Stomach (tissue), 9 donors: ENCODE data around the gene RGSL1. TPM values are rescaled to one million over a fixed set of nuclear protein-coding genes. Genes with fewer than 3 reads are reported as not detected.
"Not testable (repeated sequence)": the region's sequence is repeated elsewhere in the genome, so short reads cannot be mapped to it uniquely, and the experiment has no call there.

Source experiments
- DNase-seq, 2 donors: peaks; one replicate each; pipeline versions ENCODE4 v3.0.0 to v3.0.0-alpha.2; 2013 to 2019
- H3K27ac ChIP-seq, 5 donors: fragments of 200-600 bp in 4 of 5; sonication (generic) in 4 of 5; one replicate each; pipeline ENCODE4 v1.5.1; 2013 to 2019; ENCODE audit warnings: mild to moderate bottlenecking in 1 of 5, moderate library complexity in 1 of 5
- H3K27me3 ChIP-seq, 3 donors: fragments of 200-600 bp; sonication (generic); one replicate each; pipeline ENCODE4 v1.5.1; 2017 to 2019; ENCODE audit warnings: mixed run types in 1 of 3
- H3K36me3 ChIP-seq, 4 donors: fragments of 200-600 bp; sonication (generic); 1 replicate in 3 of 4; 2 replicates in 1 of 4; pipeline ENCODE4 v1.5.1; 2016 to 2019
- H3K4me1 ChIP-seq, 4 donors: fragments of 200-600 bp; sonication (generic); one replicate each; pipeline ENCODE4 v1.5.1; 2016 to 2019
- H3K4me3 ChIP-seq, 4 donors: fragments of 200-600 bp; sonication (generic) in 3 of 4; one replicate each; pipeline ENCODE4 v1.5.1; 2016 to 2019; ENCODE audit warnings: mild to moderate bottlenecking in 1 of 4
- H3K9me3 ChIP-seq, 4 donors: fragments of 200-600 bp; sonication (generic); one replicate each; pipeline ENCODE4 v1.5.1; 2016 to 2019
- CTCF ChIP-seq, 7 experiments: fragments of 450-650 bp in 4 of 7; fragments of 200-600 bp in 3 of 7; sonication (generic) in 3 of 7; IDR thresholded peaks; one replicate each; pipeline ENCODE4 v1.5.1; 2016 to 2019; ENCODE audit warnings: antibody characterized with exemption in 7 of 7, control low read depth in 2 of 7, mild to moderate bottlenecking in 1 of 7
- EP300 ChIP-seq: sonication (generic); formaldehyde crosslinking; IDR thresholded peaks from one replicate; pipeline ENCODE4 v1.6.1; 2017; ENCODE audit warnings: antibody characterized with exemption
- POLR2A ChIP-seq, 4 donors: fragments of 450-650 bp; IDR thresholded peaks; one replicate each; pipeline ENCODE4 v1.6.1; 2016; ENCODE audit warnings: antibody characterized with exemption in 4 of 4, control low read depth in 2 of 4, mild to moderate bottlenecking in 1 of 4, moderate library complexity in 1 of 4
- POLR2AphosphoS5 ChIP-seq, 3 donors: sonication (generic); formaldehyde crosslinking; IDR thresholded peaks; one replicate each; pipeline ENCODE4 v1.6.1; 2016; ENCODE audit warnings: antibody characterized with exemption in 3 of 3
- WGBS, 5 donors: extraction: QIAGEN DNeasy Blood & Tissue Kit in 3 of 5; methylation state at CpG; one replicate each; pipeline versions ENCODE4 v1.1.5 to v1.1.7; 2013 to 2018; 5-methylcytosine and 5-hydroxymethylcytosine counted together
- intact Hi-C: fragments of 100-400 bp; cut with DNase I; formaldehyde crosslinking; loops from one replicate; pipeline ENCODE4 v1.15.1; 2023; ENCODE audit warnings: low total_unique reads
- polyA plus RNA-seq, 3 donors: library from polyadenylated mRNA; stranded (reverse); fragments of 200-250 nt; gene quantifications; one replicate each; pipeline ENCODE4 v1.2.3, GENCODE V29; 2013
- total RNA-seq, 5 donors: library from RNA; depleted of rRNA; stranded (reverse); fragments of >200 nt; gene quantifications; one replicate each; pipeline versions ENCODE4 v1.1.0 to v1.2.3, GENCODE V29; 2014 to 2016
- donor health status: healthy with polysubstance abuse.
- donor health status: Bipolar disorder and iron deficiency.
- donor health status: healthy.

Gene RGSL1
- total and polyA plus RNA-seq, 8 donors = not detected

DNA sequence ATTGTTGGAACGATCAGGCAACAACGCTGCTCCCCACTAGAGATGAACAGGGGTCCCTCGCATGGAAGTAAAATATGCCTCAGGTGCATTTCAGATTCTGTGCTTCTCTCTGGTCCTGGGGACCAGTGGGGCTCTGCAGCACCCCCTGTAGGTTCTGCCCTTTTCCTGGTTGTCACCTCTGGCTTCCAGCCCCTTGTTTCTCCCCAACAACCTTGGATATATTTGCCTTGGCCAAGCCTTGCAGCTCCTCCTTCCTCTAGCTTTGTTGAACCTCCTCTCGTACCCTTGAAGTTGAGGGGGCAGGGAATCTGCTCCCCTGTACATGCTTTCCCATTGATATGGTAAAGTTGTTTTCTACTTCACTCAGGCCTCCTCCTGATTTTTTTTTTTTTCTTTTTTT, 5.4 kb upstream of the RGSL1 start:
- Histone ChIP-seq H3K27me3 (no peaks in the 10 kb centered on the region), H3K27ac (no peak overlapping the region), H3K9me3 (no peaks in the 10 kb centered on the region), H3K4me3 (no peak overlapping the region), H3K36me3 (no peaks in the 10 kb centered on the region), H3K4me1 (no peaks in the 10 kb centered on the region)
- no peak for TF ChIP-seq POLR2A (IDR thresholded peaks at IDR 0.05)
- intact Hi-C loops = no loop called here
- WGBS, 5 donors = 46 to 79% (median 69%) methylated on average over 2 to 4 of the region's 4 CpGs
- no peak for DNase-seq

GRCh38 chr1:182446033-182446669, 3.8 kb upstream of the RGSL1 start:
- intact Hi-C loops = no loop called here

GRCh38 chr1:182447124-182447523, 2.8 kb upstream of the RGSL1 start:
- DNase-seq, intact Hi-C loops, H3K27ac ChIP-seq, H3K9me3 ChIP-seq, H3K36me3 ChIP-seq, H3K27me3 ChIP-seq, H3K4me3 ChIP-seq, H3K4me1 ChIP-seq: not testable (repeated sequence)
- 89 to 100% (median 96%) methylated on average over 2 of the region's 2 CpGs for WGBS, 5 donors

More at GRCh38 chr1:182446033-182446669, 3.8 kb upstream of the RGSL1 start:
- TF ChIP-seq POLR2A (IDR thresholded peaks at IDR 0.05) (no peak), CTCF (IDR thresholded peaks at IDR 0.05) (peak in 4 of 7 experiments; percentile 40 to 54 (median 50)), POLR2AphosphoS5 (IDR thresholded peaks at IDR 0.05) (no peak)
- H3K4me3 ChIP-seq = no peak overlapping the region
- no peaks in the 10 kb centered on the region for H3K4me1 ChIP-seq
- H3K27ac ChIP-seq = no peak overlapping the region
- no peaks in the 10 kb centered on the region for H3K27me3 ChIP-seq
- WGBS, 5 donors = 0 to 3% (median 1%) methylated on average over 3 of the region's 3 CpGs
- H3K9me3 ChIP-seq = no peaks in the 10 kb centered on the region
- H3K36me3 ChIP-seq = no peaks in the 10 kb centered on the region
- DNase-seq = peak in 1 of 2 donors; percentile 52

GRCh38 chr1:182447660-182448059, 2.3 kb upstream of the RGSL1 start:
- H3K9me3 ChIP-seq = no peaks in the 10 kb centered on the region
- no peaks in the 10 kb centered on the region for H3K36me3 ChIP-seq
- no peak overlapping the region for H3K27ac ChIP-seq
- no peaks in the 10 kb centered on the region for H3K27me3 ChIP-seq
- WGBS, 5 donors = 86 to 94% (median 91%) methylated on average over 1 of the region's 1 CpG
- TF ChIP-seq CTCF (IDR thresholded peaks at IDR 0.05) (no peak), POLR2AphosphoS5 (IDR thresholded peaks at IDR 0.05) (no peak)
- DNase-seq = no peak
- intact Hi-C loops = no loop called here
- H3K4me1 ChIP-seq = no peaks in the 10 kb centered on the region
- H3K4me3 ChIP-seq = no peak overlapping the region

GRCh38 chr1:182453631-182454030, 3.7 kb downstream of the RGSL1 start:
- intact Hi-C loops = no loop called here
- H3K27ac ChIP-seq = no peak overlapping the region
- WGBS, 5 donors = 71 to 84% (median 79%) methylated on average over 7 of the region's 7 CpGs
- no peak for DNase-seq
- H3K4me3 ChIP-seq = no peak overlapping the region
- no peaks in the 10 kb centered on the region for H3K4me1 ChIP-seq
- TF ChIP-seq POLR2A (IDR thresholded peaks at IDR 0.05) (no peak), POLR2AphosphoS5 (IDR thresholded peaks at IDR 0.05) (no peak), EP300 (no peak), CTCF (IDR thresholded peaks at IDR 0.05) (no peak)
- no peaks in the 10 kb centered on the region for H3K27me3 ChIP-seq
- no peaks in the 10 kb centered on the region for H3K9me3 ChIP-seq
- no peaks in the 10 kb centered on the region for H3K36me3 ChIP-seq
